SU-DHL-6 (cell line): ENCODE results near the gene NUBPL.

Experiments
- CTCF ChIP-seq: fragments of 200-600 bp; sonication (generic); IDR thresholded peaks from one replicate; pipeline ENCODE4 v1.5.1; 2017; ENCODE audit warnings: antibody characterized with exemption, mild to moderate bottlenecking, low read length, moderate library complexity; ENCODE audit not compliant: insufficient read depth, poor library complexity, severe bottlenecking
- EZH2phosphoT487 ChIP-seq: fragments of 200-600 bp; sonication (generic), shearing (Covaris generic); conservative IDR thresholded peaks from 2 replicates; pipeline ENCODE4 v1.6.1; 2018; ENCODE audit warnings: mild to moderate bottlenecking, antibody characterized with exemption, low read length, moderate library complexity, mixed read lengths

DNA sequence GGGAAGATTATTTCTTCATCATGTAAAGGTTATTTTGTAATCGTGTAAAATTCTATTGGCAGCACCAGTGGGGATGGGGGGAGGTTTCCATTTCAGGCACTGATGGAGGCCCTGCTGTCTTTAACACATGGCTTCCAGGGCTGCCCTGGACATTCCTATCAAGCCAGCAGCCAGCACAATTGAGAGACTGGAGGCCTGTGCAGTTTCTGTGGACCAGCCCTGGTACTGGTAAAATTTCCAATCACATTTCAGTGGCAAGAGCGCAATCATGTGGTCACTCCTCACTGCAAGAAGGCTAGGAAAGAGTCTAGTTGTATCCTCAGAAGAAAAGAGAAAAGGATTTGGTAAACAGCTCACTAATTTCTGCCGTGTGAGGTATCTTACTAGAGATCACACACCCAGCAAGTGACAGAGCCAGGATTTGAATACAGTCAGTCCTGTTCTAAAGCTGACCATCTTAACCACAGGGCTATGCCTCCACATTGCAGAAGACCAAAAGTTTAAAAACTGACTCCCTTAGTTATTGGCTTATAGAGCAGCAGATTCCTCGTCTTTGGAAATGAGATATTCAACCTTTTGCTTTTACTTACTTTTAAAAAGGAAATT is 336.5 kb downstream of the NUBPL start:
- no peak for TF ChIP-seq CTCF
- TF ChIP-seq EZH2phosphoT487, result no peak
